Measurements from ENCODE around the gene CSNK1A1.

DNA sequence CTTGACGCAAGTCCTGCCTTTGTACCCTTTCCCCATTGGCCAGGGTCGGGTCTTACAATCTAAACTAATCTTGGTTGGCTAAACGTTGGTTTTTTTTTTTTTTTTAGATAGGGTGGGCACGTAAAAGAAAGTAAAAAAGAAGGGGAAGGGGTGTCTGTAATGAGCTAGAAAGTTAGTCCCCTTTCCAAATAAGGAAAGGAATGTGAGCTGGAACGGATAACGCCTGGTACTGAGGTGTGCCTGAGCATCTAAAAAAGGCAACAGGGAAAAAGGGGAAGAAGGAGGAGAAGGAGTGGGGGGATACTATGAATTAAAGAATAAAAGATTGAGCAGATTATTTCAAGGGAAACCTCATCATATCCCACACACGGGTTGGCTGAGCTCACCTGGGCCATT is 105.9 kb downstream of the CSNK1A1 start:
- TF ChIP-seq, protein P1, sequence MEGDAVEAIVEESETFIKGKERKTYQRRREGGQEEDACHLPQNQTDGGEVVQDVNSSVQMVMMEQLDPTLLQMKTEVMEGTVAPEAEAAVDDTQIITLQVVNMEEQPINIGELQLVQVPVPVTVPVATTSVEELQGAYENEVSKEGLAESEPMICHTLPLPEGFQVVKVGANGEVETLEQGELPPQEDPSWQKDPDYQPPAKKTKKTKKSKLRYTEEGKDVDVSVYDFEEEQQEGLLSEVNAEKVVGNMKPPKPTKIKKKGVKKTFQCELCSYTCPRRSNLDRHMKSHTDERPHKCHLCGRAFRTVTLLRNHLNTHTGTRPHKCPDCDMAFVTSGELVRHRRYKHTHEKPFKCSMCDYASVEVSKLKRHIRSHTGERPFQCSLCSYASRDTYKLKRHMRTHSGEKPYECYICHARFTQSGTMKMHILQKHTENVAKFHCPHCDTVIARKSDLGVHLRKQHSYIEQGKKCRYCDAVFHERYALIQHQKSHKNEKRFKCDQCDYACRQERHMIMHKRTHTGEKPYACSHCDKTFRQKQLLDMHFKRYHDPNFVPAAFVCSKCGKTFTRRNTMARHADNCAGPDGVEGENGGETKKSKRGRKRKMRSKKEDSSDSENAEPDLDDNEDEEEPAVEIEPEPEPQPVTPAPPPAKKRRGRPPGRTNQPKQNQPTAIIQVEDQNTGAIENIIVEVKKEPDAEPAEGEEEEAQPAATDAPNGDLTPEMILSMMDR (IDR thresholded peaks at IDR 0.05): no peak
- TF ChIP-seq POLR2A (IDR thresholded peaks at IDR 0.05): no peak

All from uterus (tissue), 2 donors.